Lower leg skin (tissue), 4 donors: ENCODE measurements around the gene CHCHD1. TPM values are rescaled to one million over a fixed set of nuclear protein-coding genes. Genes with fewer than 3 reads are reported as not detected.
A peak's percentile ranks its signal among the peaks of the same experiment; 100 is the strongest.
"Not testable (repeated sequence)": the region's sequence is repeated elsewhere in the genome, so short reads cannot be mapped to it uniquely, and the experiment has no call there.

Source experiments
- DNase-seq, 2 donors: peaks; one replicate each; pipeline ENCODE4 v3.0.0-alpha.2; 2019; ENCODE audit warnings: low spot score in 2 of 2
- H3K4me3 ChIP-seq: fragments of 200-600 bp; sonication (generic); 2 replicates; pipeline ENCODE4 v1.5.1; 2017; ENCODE audit warnings: mild to moderate bottlenecking, low read depth; ENCODE audit not compliant: poor library complexity, severe bottlenecking
- POLR2A ChIP-seq, 2 donors: fragments of 450-650 bp; IDR thresholded peaks; one replicate each; pipeline ENCODE4 v1.6.1; 2016 to 2017; ENCODE audit warnings: antibody characterized with exemption in 2 of 2, mild to moderate bottlenecking in 1 of 2, moderate library complexity in 1 of 2
- WGBS, 2 donors: methylation state at CpG; one replicate each; pipeline ENCODE4 v1.1.5; 2018; 5-methylcytosine and 5-hydroxymethylcytosine counted together
- intact Hi-C: fragments of 100-400 bp; cut with DNase I; formaldehyde crosslinking; loops from one replicate; pipeline ENCODE4 v1.15.0; 2023; ENCODE audit warnings: low total_unique reads
- total RNA-seq, 4 donors: library from RNA; depleted of rRNA; stranded (reverse); fragments of >200 nt; gene quantifications; one replicate each; pipeline ENCODE4 v1.1.0, GENCODE V29; 2016
- TF ChIP-seq, protein P1 (sequence below), 3 donors: fragments of 450-650 bp; IDR thresholded peaks; one replicate each; pipeline ENCODE4 v1.5.1; 2016; ENCODE audit warnings: antibody characterized with exemption in 3 of 3, mild to moderate bottlenecking in 3 of 3, moderate library complexity in 2 of 3

Gene CHCHD1
- total RNA-seq, result 10 to 100 TPM; 27.6 to 36.5 (median 34.2) TPM

DNA sequence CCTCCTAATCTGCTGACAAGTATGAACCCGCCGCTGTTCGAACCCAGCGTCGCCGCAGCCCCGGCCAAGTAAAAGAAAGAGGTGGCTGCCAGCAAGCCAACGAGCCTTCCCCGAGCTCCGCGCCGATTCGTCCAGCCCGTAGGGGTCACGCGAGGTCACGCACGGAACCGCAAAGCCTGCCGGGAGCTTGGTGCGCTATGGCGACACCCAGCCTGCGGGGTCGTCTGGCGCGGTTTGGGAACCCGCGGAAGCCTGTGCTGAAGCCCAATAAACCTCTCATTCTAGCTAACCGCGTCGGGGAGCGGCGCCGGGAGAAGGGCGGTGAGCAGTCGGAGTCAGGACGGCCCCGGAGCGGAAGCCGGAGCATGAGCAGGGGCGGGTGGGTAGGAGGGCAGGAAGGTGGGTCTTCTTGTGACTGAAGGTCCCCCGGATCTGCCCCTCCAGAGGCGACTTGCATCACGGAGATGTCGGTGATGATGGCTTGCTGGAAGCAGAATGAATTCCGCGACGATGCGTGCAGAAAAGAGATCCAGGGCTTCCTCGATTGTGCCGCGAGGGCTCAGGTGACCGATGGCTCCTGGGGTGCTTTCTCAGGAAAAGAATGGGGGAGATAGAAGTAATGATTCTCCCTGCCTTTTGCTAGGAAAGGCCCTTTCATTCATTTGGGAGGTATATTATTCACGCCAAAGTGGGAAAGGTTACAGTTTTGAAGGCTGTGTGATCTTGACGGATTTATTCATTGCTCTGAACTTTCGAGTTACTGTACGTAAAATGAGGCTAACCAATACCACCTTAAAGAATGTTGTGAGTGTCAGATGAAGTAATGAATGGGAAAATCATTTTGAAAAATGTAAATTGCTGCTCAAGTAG lies at the start of gene CHCHD1:
Gene CHCHD1, plus strand, starts transcription at position 170 of the 870 bp plus-strand sequence. Its CDS starts 28 bp downstream, at position 198.
- DNase-seq, result peak; percentile 89 to 98
- 0 to 1% methylated on average over 50 to 57 of the region's 57 CpGs for WGBS, 2 donors
- intact Hi-C loops, result no loop called here
- H3K4me3 ChIP-seq, result peak within 1 kb of the TSS; percentile 75
- TF ChIP-seq, protein P1, sequence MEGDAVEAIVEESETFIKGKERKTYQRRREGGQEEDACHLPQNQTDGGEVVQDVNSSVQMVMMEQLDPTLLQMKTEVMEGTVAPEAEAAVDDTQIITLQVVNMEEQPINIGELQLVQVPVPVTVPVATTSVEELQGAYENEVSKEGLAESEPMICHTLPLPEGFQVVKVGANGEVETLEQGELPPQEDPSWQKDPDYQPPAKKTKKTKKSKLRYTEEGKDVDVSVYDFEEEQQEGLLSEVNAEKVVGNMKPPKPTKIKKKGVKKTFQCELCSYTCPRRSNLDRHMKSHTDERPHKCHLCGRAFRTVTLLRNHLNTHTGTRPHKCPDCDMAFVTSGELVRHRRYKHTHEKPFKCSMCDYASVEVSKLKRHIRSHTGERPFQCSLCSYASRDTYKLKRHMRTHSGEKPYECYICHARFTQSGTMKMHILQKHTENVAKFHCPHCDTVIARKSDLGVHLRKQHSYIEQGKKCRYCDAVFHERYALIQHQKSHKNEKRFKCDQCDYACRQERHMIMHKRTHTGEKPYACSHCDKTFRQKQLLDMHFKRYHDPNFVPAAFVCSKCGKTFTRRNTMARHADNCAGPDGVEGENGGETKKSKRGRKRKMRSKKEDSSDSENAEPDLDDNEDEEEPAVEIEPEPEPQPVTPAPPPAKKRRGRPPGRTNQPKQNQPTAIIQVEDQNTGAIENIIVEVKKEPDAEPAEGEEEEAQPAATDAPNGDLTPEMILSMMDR (IDR thresholded peaks at IDR 0.05), result no peak
- no peak for TF ChIP-seq POLR2A (IDR thresholded peaks at IDR 0.05)

- no peak overlapping the region for H3K4me3 ChIP-seq
- no peak for DNase-seq
- 96% methylated on average over 13 to 20 of the region's 20 CpGs for WGBS, 2 donors
- no peak for TF ChIP-seq POLR2A (IDR thresholded peaks at IDR 0.05)
- TF ChIP-seq, protein P1 (IDR thresholded peaks at IDR 0.05), result no peak
- intact Hi-C loops, result no loop called here
Measured at GRCh38 chr10:73732426-73732825, 49.4 kb upstream of the CHCHD1 start.

DNA sequence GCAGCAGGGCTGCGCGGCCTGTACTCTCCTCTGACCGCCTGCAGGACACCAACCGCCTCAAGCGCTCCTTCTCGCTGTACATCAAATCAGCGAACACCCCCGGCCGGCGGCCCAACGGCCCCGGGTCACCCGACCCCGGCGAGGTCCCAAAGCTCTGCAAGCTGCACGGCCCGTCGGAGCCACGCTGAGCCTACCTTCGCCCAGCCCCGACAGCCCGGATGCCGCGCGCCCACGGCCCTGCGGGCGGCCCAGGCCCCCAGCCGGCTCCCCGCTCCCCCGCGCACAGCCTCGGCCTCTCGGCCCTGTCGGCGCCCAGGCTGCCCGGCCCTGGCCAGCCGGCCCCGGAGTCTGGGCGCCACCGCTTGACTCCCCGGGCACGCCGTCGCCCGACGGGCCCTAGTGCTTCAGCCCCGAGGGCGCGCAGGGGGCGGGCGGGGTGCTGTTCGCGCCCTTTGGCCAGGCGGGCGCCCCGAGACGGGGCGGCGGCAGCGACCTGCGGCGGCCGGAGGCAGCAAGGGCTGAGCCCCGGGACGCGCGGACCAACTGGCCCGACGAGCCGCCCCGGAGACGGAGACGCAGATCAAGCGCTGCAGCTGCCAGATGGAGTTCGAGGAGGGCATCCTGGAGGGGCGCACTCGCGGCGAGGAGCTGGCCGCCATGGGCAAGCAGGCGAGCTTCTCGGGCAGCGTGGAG lies 48.8 kb upstream of the CHCHD1 start:
- no peak for DNase-seq
- 88% methylated on average over 45 to 59 of the region's 84 CpGs for WGBS, 2 donors
- H3K4me3 ChIP-seq, result no peak overlapping the region
- TF ChIP-seq, protein P1 (IDR thresholded peaks at IDR 0.05), result no peak
- no peak for TF ChIP-seq POLR2A (IDR thresholded peaks at IDR 0.05)
- intact Hi-C loops, result no loop called here

GRCh38 chr10:73734028-73734720 lies 47.7 kb upstream of the CHCHD1 start:
- WGBS, 2 donors, result 83 to 86% methylated on average over 13 to 15 of the region's 16 CpGs
- no peak overlapping the region for H3K4me3 ChIP-seq
- TF ChIP-seq, protein P1 (IDR thresholded peaks at IDR 0.05), result no peak
- TF ChIP-seq POLR2A (IDR thresholded peaks at IDR 0.05), result no peak
- intact Hi-C loops, result no loop called here
- DNase-seq, result no peak

- no peak for DNase-seq
- 69 to 74% methylated on average over 5 of the region's 5 CpGs for WGBS, 2 donors
- intact Hi-C loops, result no loop called here
Measured at GRCh38 chr10:73734796-73735305, 47.0 kb upstream of the CHCHD1 start.

GRCh38 chr10:73740501-73741254 lies 41.2 kb upstream of the CHCHD1 start:
- H3K4me3 ChIP-seq, intact Hi-C loops, DNase-seq: not testable (repeated sequence)
- 94% methylated on average over 18 of the region's 18 CpGs for WGBS, 2 donors

More at GRCh38 chr10:73734796-73735305, 47.0 kb upstream of the CHCHD1 start:
- H3K4me3 ChIP-seq, result no peak overlapping the region
- TF ChIP-seq, protein P1 (IDR thresholded peaks at IDR 0.05), result no peak
- no peak for TF ChIP-seq POLR2A (IDR thresholded peaks at IDR 0.05)
